Tibial nerve (tissue), 4 donors: Measurements from ENCODE around the gene SRGAP3. TPM values are rescaled to one million over a fixed set of nuclear protein-coding genes. Genes with fewer than 3 reads are reported as not detected.

Experiments
- DNase-seq, 2 donors: peaks; one replicate each; pipeline ENCODE4 v3.0.0-alpha.2; 2019; ENCODE audit warnings: low spot score in 2 of 2
- H3K27ac ChIP-seq, 4 donors: fragments of 200-600 bp; sonication (generic) in 3 of 4; one replicate each; pipeline ENCODE4 v1.5.1; 2017 to 2019; ENCODE audit warnings: mild to moderate bottlenecking in 1 of 4
- H3K27me3 ChIP-seq, 2 donors: fragments of 200-600 bp; sonication (generic) in 1 of 2; one replicate each; pipeline versions ENCODE4 v1.5.1 to v1.6.0; 2017 to 2019
- H3K36me3 ChIP-seq, 3 donors: fragments of 200-600 bp; sonication (generic); one replicate each; pipeline ENCODE4 v1.5.1; 2018 to 2019
- H3K4me1 ChIP-seq, 4 donors: fragments of 200-600 bp; sonication (generic) in 3 of 4; one replicate each; pipeline ENCODE4 v1.5.1; 2017 to 2019
- H3K4me3 ChIP-seq, 4 donors: fragments of 200-600 bp; sonication (generic) in 3 of 4; one replicate each; pipeline ENCODE4 v1.5.1; 2017 to 2019; ENCODE audit warnings: mild to moderate bottlenecking in 1 of 4, moderate library complexity in 1 of 4
- H3K9me3 ChIP-seq, 4 donors: fragments of 200-600 bp; sonication (generic) in 3 of 4; one replicate each; pipeline ENCODE4 v1.5.1; 2017 to 2019
- CTCF ChIP-seq, 5 experiments: fragments of 200-600 bp in 3 of 5; fragments of 450-650 bp in 2 of 5; sonication (generic) in 3 of 5; IDR thresholded peaks; one replicate each; pipeline ENCODE4 v1.5.1; 2016 to 2019; ENCODE audit warnings: antibody characterized with exemption in 5 of 5, mild to moderate bottlenecking in 3 of 5, moderate library complexity in 2 of 5
- EP300 ChIP-seq, 2 donors: sonication (generic); formaldehyde crosslinking; IDR thresholded peaks; one replicate each; pipeline ENCODE4 v1.6.1; 2017; ENCODE audit warnings: antibody characterized with exemption in 2 of 2, mild to moderate bottlenecking in 1 of 2
- POLR2A ChIP-seq, 2 donors: fragments of 450-650 bp; IDR thresholded peaks; one replicate each; pipeline ENCODE4 v1.6.1; 2017; ENCODE audit warnings: antibody characterized with exemption in 2 of 2, mild to moderate bottlenecking in 2 of 2, moderate library complexity in 2 of 2
- whole genome bisulfite sequencing, 2 donors: methylation state at CpG; one replicate each; pipeline ENCODE4 v1.1.5; 2018; 5-methylcytosine and 5-hydroxymethylcytosine counted together
- total RNA-seq, 4 donors: library from RNA; depleted of rRNA; stranded (reverse); fragments of >200 nt; gene quantifications; one replicate each; pipeline ENCODE4 v1.1.0, GENCODE V29; 2016

The SRGAP3 gene
- total RNA-seq, 4 donors from 2014 or later = 11.7 to 18.0 (median 15.1) TPM

- Histone ChIP-seq H3K9me3 (no peaks in the 10 kb centered on the region), H3K4me1 (peaks cover 0 to 12% (median 0%) of the 10 kb centered on the region in 4 donors), H3K4me3 (no peak overlapping the region), H3K27me3 (no peaks in the 10 kb centered on the region), H3K36me3 (no peaks in the 10 kb centered on the region), H3K27ac (no peak overlapping the region)
- no peak for TF ChIP-seq POLR2A (IDR thresholded peaks at IDR 0.05)
- no peak for TF ChIP-seq CTCF (IDR thresholded peaks at IDR 0.05)
- TF ChIP-seq EP300 (IDR thresholded peaks at IDR 0.05) = no peak
- WGBS, 2 donors = 88 to 89% methylated on average over 10 of the region's 10 CpGs
- DNase-seq = no peak
These were observed 50.5 kb downstream of the SRGAP3 start for GRCh38 chr3:9198899-9199335.

- Histone ChIP-seq H3K27me3 (no peaks in the 10 kb centered on the region), H3K4me3 (no peak overlapping the region), H3K27ac (no peak overlapping the region), H3K4me1 (peaks cover 0 to 11% (median 0%) of the 10 kb centered on the region in 4 donors), H3K9me3 (no peaks in the 10 kb centered on the region), H3K36me3 (no peaks in the 10 kb centered on the region)
- TF ChIP-seq CTCF (IDR thresholded peaks at IDR 0.05) = no peak
- no peak for TF ChIP-seq EP300 (IDR thresholded peaks at IDR 0.05)
- TF ChIP-seq POLR2A (IDR thresholded peaks at IDR 0.05) = no peak
- 82 to 90% methylated on average over 3 of the region's 3 CpGs for WGBS, 2 donors
- DNase-seq = no peak
These were observed 51.2 kb downstream of the SRGAP3 start for GRCh38 chr3:9198261-9198660.

- Histone ChIP-seq H3K36me3 (no peaks in the 10 kb centered on the region), H3K4me3 (no peak overlapping the region), H3K9me3 (no peaks in the 10 kb centered on the region), H3K27me3 (no peaks in the 10 kb centered on the region), H3K27ac (no peak overlapping the region), H3K4me1 (peaks cover 0 to 4% (median 0%) of the 10 kb centered on the region in 4 donors)
- TF ChIP-seq CTCF (IDR thresholded peaks at IDR 0.05) (no peak), POLR2A (IDR thresholded peaks at IDR 0.05) (no peak), EP300 (IDR thresholded peaks at IDR 0.05) (no peak)
- WGBS, 2 donors = 59 to 68% methylated on average over 7 of the region's 7 CpGs
- no peak for DNase-seq
These were observed 53.4 kb downstream of the SRGAP3 start for GRCh38 chr3:9196020-9196419.

- DNase-seq = no peak
- no peaks in the 10 kb centered on the region for H3K9me3 ChIP-seq
- no peak overlapping the region for H3K27ac ChIP-seq
- 93 to 95% methylated on average over 3 of the region's 3 CpGs for WGBS, 2 donors
- no peak overlapping the region for H3K4me3 ChIP-seq
- TF ChIP-seq POLR2A (IDR thresholded peaks at IDR 0.05) (no peak), CTCF (IDR thresholded peaks at IDR 0.05) (no peak), EP300 (IDR thresholded peaks at IDR 0.05) (no peak)
- H3K27me3 ChIP-seq = no peaks in the 10 kb centered on the region
- no peaks in the 10 kb centered on the region for H3K4me1 ChIP-seq
- H3K36me3 ChIP-seq = no peaks in the 10 kb centered on the region
These were observed 54.1 kb downstream of the SRGAP3 start for GRCh38 chr3:9195390-9195789.

- H3K36me3 ChIP-seq = no peaks in the 10 kb centered on the region
- H3K27me3 ChIP-seq = no peaks in the 10 kb centered on the region
- no peak for DNase-seq
- no peak overlapping the region for H3K27ac ChIP-seq
- H3K9me3 ChIP-seq = no peaks in the 10 kb centered on the region
- WGBS, 2 donors = 82 to 90% methylated on average over 4 of the region's 4 CpGs
- no peak overlapping the region for H3K4me3 ChIP-seq
- TF ChIP-seq POLR2A (IDR thresholded peaks at IDR 0.05) = no peak
- TF ChIP-seq EP300 (IDR thresholded peaks at IDR 0.05) = no peak
- TF ChIP-seq CTCF (IDR thresholded peaks at IDR 0.05) = no peak
- no peaks in the 10 kb centered on the region for H3K4me1 ChIP-seq
These were observed 54.8 kb downstream of the SRGAP3 start for GRCh38 chr3:9194509-9195184.
